CD4-positive, alpha-beta memory T cell (primary cell): ENCODE data around the gene VSTM4. TPM values are rescaled to one million over a fixed set of nuclear protein-coding genes. Genes with fewer than 3 reads are reported as not detected.

ENCODE experiments used
- CTCF ChIA-PET: fragments of 350-600 bp; sonication (Branson Sonifier 250); formaldehyde crosslinking; loops from one replicate; lab custom pipeline; 2021; ENCODE audit warnings: inconsistent platforms; ENCODE audit not compliant: partially characterized antibody; lab: Charles Lee
- POLR2A ChIA-PET: fragments of 350-600 bp; sonication (Branson Sonifier 250); formaldehyde crosslinking; loops from one replicate; lab custom pipeline; 2021; ENCODE audit not compliant: partially characterized antibody; lab: Charles Lee
- DNase-seq, 5 donors: peaks; one replicate each; pipeline versions ENCODE4 v3.0.0 to v3.0.0-alpha.2; 2020 to 2022; ENCODE audit warnings: mixed read lengths in 1 of 5
- H3K27ac ChIP-seq: one replicate; pipeline ENCODE4 v1.7.0; 2013; ENCODE audit warnings: low read depth, low read length
- H3K27me3 ChIP-seq: 2 replicates; pipeline ENCODE4 v1.7.0; 2013; ENCODE audit warnings: mild to moderate bottlenecking, low read length, moderate library complexity; ENCODE audit not compliant: insufficient read depth
- H3K36me3 ChIP-seq: 2 replicates; pipeline ENCODE4 v1.7.0; 2013; ENCODE audit warnings: mild to moderate bottlenecking, low read length, moderate library complexity; ENCODE audit not compliant: insufficient read depth
- H3K4me1 ChIP-seq: 2 replicates; pipeline ENCODE4 v1.7.0; 2013; ENCODE audit warnings: mild to moderate bottlenecking, low read length, moderate library complexity; ENCODE audit not compliant: insufficient read depth
- H3K4me3 ChIP-seq, 2 donors: one replicate each; pipeline ENCODE4 v1.7.0; 2013; ENCODE audit warnings: low read length in 2 of 2, mild to moderate bottlenecking in 1 of 2
- H3K9me3 ChIP-seq, 2 donors: one replicate each; pipeline ENCODE4 v1.7.0; 2013; ENCODE audit warnings: low read length in 2 of 2, control low read depth in 1 of 2; ENCODE audit not compliant: control insufficient read depth in 1 of 2
- H3K27ac Mint-ChIP-seq, 7 donors: one replicate each; pipeline ENCODE4 v1.8.0; 2020 to 2021; ENCODE audit warnings: mixed read lengths in 7 of 7, mild to moderate bottlenecking in 6 of 7, inconsistent platforms in 3 of 7, moderate library complexity in 3 of 7
- H3K27me3 Mint-ChIP-seq, 2 donors: one replicate each; pipeline ENCODE4 v1.8.0; 2020 to 2021; ENCODE audit warnings: mixed read lengths in 2 of 2
- H3K36me3 Mint-ChIP-seq, 2 donors: one replicate each; pipeline ENCODE4 v1.8.0; 2020 to 2021; ENCODE audit warnings: mixed read lengths in 2 of 2, inconsistent platforms in 1 of 2, mild to moderate bottlenecking in 1 of 2
- H3K4me1 Mint-ChIP-seq, 4 donors: one replicate each; pipeline ENCODE4 v1.8.0; 2020 to 2021; ENCODE audit warnings: mixed read lengths in 4 of 4, mild to moderate bottlenecking in 1 of 4
- H3K4me3 Mint-ChIP-seq, 8 donors: one replicate each; pipeline ENCODE4 v1.8.0; 2020 to 2021; ENCODE audit warnings: mixed read lengths in 8 of 8, mild to moderate bottlenecking in 7 of 8, moderate library complexity in 6 of 8, inconsistent platforms in 3 of 8
- H3K9me3 Mint-ChIP-seq, 8 donors: one replicate each; pipeline ENCODE4 v1.8.0; 2020 to 2021; ENCODE audit warnings: mixed read lengths in 8 of 8, mild to moderate bottlenecking in 5 of 8, inconsistent platforms in 3 of 8, moderate library complexity in 1 of 8
- intact Hi-C: fragments of 100-400 bp; cut with micrococcal nuclease; formaldehyde crosslinking; loops from one replicate; pipeline ENCODE4 v1.15.1; 2023
- polyA plus RNA-seq, 2 donors: library from polyadenylated mRNA; unstranded; fragments of 300-500 nt; fragmentation: Illumina TruSeq; gene quantifications; one replicate each; pipeline ENCODE4 v1.2.3, GENCODE V29; 2021
- total RNA-seq, 2 experiments: library from RNA; stranded (reverse); gene quantifications; one replicate each; pipeline ENCODE4 v1.2.3, GENCODE V29; 2021

Gene VSTM4
- total and polyA plus RNA-seq, 4 experiments from 2014 or later, result not detected

DNA sequence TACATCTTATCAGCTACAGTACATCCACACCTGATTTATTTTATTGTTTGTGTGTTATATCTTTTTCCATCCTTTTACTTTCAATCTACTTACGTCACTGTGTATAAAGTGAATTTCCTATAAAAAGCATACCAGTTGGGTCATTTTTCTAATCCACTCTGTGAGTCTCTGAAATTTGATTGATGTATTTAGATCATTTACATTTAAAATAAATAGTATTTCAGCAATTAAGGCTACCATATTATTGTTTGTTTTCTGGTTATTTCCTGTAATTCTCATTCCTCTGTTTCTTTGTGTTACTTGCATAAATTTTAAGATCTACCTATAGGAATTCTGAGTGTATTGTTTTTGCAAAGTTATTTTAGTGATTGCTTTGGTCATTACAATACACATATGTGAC, 53.7 kb downstream of the VSTM4 start:
- intact Hi-C loops, result no loop called here
- no peaks in the 10 kb centered on the region for H3K4me1 Mint-ChIP-seq
- Histone ChIP-seq H3K4me3 (no peak overlapping the region), H3K27ac (no peak overlapping the region), H3K4me1 (no peaks in the 10 kb centered on the region), H3K36me3 (no peaks in the 10 kb centered on the region), H3K9me3 (no peaks in the 10 kb centered on the region), H3K27me3 (no peaks in the 10 kb centered on the region)
- peaks cover 0 to 1% of the 10 kb centered on the region in 2 donors for H3K36me3 Mint-ChIP-seq
- no peak overlapping the region for H3K27ac Mint-ChIP-seq
- DNase-seq, result no peak
- H3K9me3 Mint-ChIP-seq, result peaks cover 9 to 48% (median 26%) of the 10 kb centered on the region in 8 donors
- POLR2A ChIA-PET, result no interaction called here
- peaks cover 6 to 13% of the 10 kb centered on the region in 2 donors for H3K27me3 Mint-ChIP-seq
- CTCF ChIA-PET, result no interaction called here
- no peak overlapping the region for H3K4me3 Mint-ChIP-seq

DNA sequence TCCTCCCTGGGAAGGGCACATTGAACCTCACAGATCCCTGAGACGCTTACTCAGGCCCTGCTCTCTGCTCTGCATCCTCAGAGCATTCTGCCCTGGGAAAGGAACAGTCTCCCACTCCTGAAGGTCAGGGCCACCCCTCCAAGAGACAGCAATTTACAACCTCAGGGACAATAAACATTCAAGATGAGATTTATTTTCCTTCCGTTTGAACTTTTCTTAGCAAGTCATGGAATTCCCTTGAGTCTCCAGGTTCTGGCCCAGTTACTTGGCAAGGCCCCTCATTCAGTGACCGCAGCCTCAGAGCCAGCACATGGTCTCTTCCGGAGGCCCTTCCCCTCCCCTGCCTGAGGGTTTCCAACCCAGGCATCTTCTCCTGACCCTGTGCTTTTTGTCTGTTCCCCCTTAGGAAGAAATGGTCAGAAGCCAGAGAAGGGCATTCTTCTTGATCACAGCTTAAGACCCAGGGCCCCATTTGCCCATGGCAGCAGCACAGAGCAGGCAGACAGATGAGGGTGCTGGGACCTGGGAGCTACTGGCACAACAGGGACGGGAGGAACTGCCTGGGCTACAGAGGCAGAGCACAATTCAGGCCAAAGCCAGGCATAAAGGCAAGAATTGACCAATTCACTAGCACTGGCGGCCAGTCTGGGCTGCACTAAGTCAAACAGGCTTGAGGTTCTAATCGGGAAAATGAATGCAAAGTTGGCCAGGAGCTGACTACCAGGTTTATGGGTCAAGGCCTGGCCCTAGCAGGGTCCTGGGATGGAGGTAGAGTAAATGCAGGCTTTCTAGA, 56.7 kb downstream of the VSTM4 start:
- Mint-ChIP-seq H3K9me3 (peaks cover 13 to 37% (median 25%) of the 10 kb centered on the region in 8 donors), H3K4me1 (no peaks in the 10 kb centered on the region), H3K27ac (no peak overlapping the region), H3K4me3 (no peak overlapping the region), H3K27me3 (peaks cover 4% of the 10 kb centered on the region in 2 donors), H3K36me3 (peaks cover 0 to 1% of the 10 kb centered on the region in 2 donors)
- POLR2A ChIA-PET, result no interaction called here
- Histone ChIP-seq H3K9me3 (no peaks in the 10 kb centered on the region), H3K4me1 (no peaks in the 10 kb centered on the region), H3K27me3 (no peaks in the 10 kb centered on the region), H3K36me3 (no peaks in the 10 kb centered on the region), H3K4me3 (no peak overlapping the region), H3K27ac (no peak overlapping the region)
- DNase-seq, result no peak
- intact Hi-C loops, result no loop called here
- CTCF ChIA-PET, result no interaction called here

DNA sequence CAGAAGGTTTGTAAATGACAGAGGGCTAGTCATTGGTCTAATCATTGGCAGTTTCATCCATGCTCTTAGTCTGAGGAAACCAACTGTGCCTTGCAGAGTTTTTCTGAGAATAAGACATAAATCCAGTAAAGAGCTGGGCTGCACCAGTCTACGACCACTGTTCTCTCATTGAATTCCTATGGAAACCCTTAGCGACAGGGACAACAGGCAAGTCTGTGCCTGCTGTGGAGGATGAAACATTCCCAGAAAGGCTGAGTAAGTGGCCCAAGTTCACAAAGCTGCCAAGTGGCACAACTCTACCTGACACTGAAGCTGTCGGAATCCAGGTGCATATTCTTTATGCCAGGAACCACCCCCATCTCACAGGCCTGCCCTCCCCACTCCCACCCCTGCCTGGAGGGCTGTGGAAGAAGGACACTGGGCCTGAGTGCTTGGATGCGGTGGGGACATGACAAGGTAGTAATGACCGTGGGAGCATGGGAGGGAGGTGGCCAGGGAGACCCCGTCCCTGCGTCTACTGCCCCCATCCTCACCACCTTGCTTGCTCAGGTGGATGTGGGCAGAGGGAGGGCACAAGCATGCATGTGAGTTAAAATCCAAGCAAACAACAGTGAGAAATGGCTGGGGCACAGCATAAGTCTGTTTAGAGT, 58.0 kb downstream of the VSTM4 start:
- H3K9me3 Mint-ChIP-seq, result peaks cover 4 to 26% (median 17%) of the 10 kb centered on the region in 8 donors
- ChIA-PET POLR2A (no interaction called here), CTCF (no interaction called here)
- H3K27ac Mint-ChIP-seq, result no peak overlapping the region
- Histone ChIP-seq H3K4me3 (no peak overlapping the region), H3K27ac (no peak overlapping the region), H3K36me3 (no peaks in the 10 kb centered on the region), H3K9me3 (no peaks in the 10 kb centered on the region), H3K4me1 (no peaks in the 10 kb centered on the region), H3K27me3 (no peaks in the 10 kb centered on the region)
- H3K4me3 Mint-ChIP-seq, result no peak overlapping the region
- H3K27me3 Mint-ChIP-seq, result peaks cover 3 to 6% of the 10 kb centered on the region in 2 donors
- no peaks in the 10 kb centered on the region for H3K4me1 Mint-ChIP-seq
- peaks cover 0 to 1% of the 10 kb centered on the region in 2 donors for H3K36me3 Mint-ChIP-seq
- DNase-seq, result no peak
- intact Hi-C loops, result no loop called here

DNA sequence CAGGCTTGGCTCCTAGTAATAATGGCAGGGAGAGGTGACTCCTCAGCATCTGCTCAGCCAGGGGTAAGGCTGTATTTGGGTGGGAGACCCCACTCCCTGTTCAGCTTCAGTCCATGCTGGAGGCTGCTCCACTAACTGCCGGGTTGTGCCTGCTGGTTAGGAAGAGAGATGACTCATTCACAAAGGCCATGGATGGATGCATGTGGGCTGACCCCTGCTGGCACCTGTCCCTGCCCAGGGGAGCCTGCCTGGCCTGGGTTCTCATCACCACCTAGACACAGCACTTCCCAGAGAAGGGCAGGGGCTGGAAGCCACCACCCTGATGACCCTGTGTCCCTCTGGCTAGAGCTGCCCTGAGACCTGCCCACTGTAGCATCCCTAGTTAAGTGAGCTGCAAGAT, 59.0 kb downstream of the VSTM4 start:
- H3K9me3 ChIP-seq, result no peaks in the 10 kb centered on the region
- no peak overlapping the region for H3K27ac ChIP-seq
- CTCF ChIA-PET, result no interaction called here
- no peaks in the 10 kb centered on the region for H3K36me3 ChIP-seq
- Mint-ChIP-seq H3K4me1 (no peaks in the 10 kb centered on the region), H3K27ac (no peak overlapping the region), H3K36me3 (no peaks in the 10 kb centered on the region), H3K9me3 (peaks cover 4 to 16% (median 9%) of the 10 kb centered on the region in 8 donors), H3K4me3 (no peak overlapping the region), H3K27me3 (peaks cover 3 to 4% of the 10 kb centered on the region in 2 donors)
- DNase-seq, result no peak
- no peak overlapping the region for H3K4me3 ChIP-seq
- H3K27me3 ChIP-seq, result no peaks in the 10 kb centered on the region
- POLR2A ChIA-PET, result no interaction called here
- no peaks in the 10 kb centered on the region for H3K4me1 ChIP-seq
- intact Hi-C loops, result no loop called here

DNA sequence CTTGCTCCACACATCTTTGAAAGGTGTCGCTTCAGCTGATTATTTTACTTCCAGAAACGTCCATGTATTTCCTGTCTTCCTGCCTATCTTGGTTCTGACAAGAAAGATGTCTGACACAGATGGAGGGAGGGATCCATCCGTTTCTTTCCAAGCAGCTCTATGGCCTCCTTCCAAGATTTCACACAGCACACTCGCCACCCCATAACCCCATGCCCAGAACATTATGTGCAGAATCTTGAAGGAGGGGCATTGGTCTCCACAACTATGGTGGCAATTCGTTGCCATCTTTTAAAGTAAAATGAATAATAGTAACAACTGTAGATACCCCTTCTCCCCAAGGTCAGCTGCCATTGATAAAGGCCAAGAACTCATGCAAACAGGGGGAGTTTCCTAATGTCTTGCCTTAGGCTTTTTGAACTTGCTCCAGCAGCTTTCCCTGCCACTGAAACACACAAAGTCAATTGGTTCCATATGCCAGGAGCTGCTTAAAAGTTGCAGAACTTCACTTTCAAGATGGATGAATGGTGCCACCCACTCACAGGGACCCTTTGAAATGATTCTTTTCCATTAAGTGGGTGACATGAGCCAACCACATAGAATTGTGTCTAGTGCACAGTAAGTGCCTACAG, 60.0 kb downstream of the VSTM4 start:
- Mint-ChIP-seq H3K4me1 (no peaks in the 10 kb centered on the region), H3K27ac (no peak overlapping the region), H3K4me3 (no peak overlapping the region), H3K36me3 (no peaks in the 10 kb centered on the region), H3K9me3 (peaks cover 2 to 8% (median 5%) of the 10 kb centered on the region in 8 donors), H3K27me3 (peaks cover 3 to 4% of the 10 kb centered on the region in 2 donors)
- H3K4me1 ChIP-seq, result no peaks in the 10 kb centered on the region
- DNase-seq, result no peak
- H3K27ac ChIP-seq, result no peak overlapping the region
- H3K4me3 ChIP-seq, result no peak overlapping the region
- ChIA-PET CTCF (interaction anchor here (1.3 kb wide), 1 partner anchor 10 kb away, joined by 3 read pairs; no protein-coding TSS in a partner anchor), POLR2A (no interaction called here)
- H3K27me3 ChIP-seq, result no peaks in the 10 kb centered on the region
- no peaks in the 10 kb centered on the region for H3K36me3 ChIP-seq
- no peaks in the 10 kb centered on the region for H3K9me3 ChIP-seq
- intact Hi-C loops, result no loop called here

DNA sequence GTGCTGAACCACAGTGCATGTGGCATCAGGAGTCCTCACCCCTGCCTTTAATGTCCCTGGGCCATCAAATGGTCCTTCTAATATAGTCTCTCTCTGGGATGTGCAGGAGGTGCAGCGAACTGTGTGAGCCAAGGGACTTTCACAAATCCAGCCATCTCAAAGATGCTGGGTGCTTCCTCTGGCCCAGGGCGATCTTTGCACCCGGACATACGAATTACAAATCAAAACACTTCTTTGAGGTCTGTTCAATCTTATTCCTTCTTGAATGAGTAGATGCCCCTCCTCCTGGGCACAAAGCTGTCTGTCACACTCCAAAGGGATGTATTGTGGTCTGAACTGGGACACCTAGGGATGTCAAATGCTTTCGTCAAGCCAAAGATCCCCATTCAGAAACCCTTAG, 60.6 kb downstream of the VSTM4 start:
- H3K36me3 Mint-ChIP-seq, result no peaks in the 10 kb centered on the region
- CTCF ChIA-PET, result interaction anchor here (1.3 kb wide), 1 partner anchor 10 kb away, joined by 3 read pairs; no protein-coding TSS in a partner anchor
- H3K4me3 Mint-ChIP-seq, result no peak overlapping the region
- H3K36me3 ChIP-seq, result no peaks in the 10 kb centered on the region
- no peak overlapping the region for H3K27ac Mint-ChIP-seq
- H3K27me3 Mint-ChIP-seq, result peaks cover 3% of the 10 kb centered on the region in 2 donors
- peaks cover 0 to 5% (median 1%) of the 10 kb centered on the region in 8 donors for H3K9me3 Mint-ChIP-seq
- intact Hi-C loops, result no loop called here
- no peaks in the 10 kb centered on the region for H3K27me3 ChIP-seq
- no peaks in the 10 kb centered on the region for H3K9me3 ChIP-seq
- no peaks in the 10 kb centered on the region for H3K4me1 ChIP-seq
- H3K4me1 Mint-ChIP-seq, result no peaks in the 10 kb centered on the region
- POLR2A ChIA-PET, result no interaction called here
- no peak overlapping the region for H3K27ac ChIP-seq
- H3K4me3 ChIP-seq, result no peak overlapping the region
- no peak for DNase-seq

DNA sequence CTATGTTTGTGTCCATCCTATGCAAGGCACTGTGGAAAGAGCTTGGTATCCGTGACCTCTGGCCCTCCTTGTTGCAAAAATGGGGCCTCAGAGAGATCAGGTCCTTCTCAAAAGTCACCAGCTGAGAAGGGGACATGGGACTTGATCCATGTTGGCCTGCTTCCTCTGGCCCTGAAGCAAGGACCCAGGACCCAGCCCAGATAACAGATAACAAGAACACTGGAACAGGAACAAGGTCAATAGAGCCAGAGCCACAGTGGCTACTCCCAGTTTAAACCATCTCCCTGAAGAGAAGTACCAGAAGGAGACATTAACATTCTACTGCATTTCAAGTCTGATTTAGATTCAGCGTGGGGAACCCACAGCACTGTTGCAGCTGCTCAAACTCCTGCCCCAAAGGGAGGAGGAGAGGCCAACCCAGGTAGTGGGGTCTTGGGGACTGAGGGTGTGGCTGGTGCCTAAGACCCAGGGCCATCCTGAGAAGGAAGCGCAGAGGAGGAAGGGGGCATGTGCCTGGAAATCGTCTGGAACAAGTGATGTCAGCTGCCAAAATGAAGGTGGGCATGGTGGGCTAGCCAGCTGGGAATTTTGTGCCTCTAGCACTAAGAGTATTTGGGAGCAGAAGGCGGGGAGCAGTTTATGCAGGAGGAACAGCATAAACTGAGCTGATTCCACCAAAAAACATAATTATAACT, 61.2 kb downstream of the VSTM4 start:
- CTCF ChIA-PET, result no interaction called here
- intact Hi-C loops, result no loop called here
- Mint-ChIP-seq H3K4me1 (no peaks in the 10 kb centered on the region), H3K27me3 (peaks cover 2 to 3% of the 10 kb centered on the region in 2 donors), H3K4me3 (no peak overlapping the region), H3K9me3 (peaks cover 0 to 4% (median 0%) of the 10 kb centered on the region in 8 donors), H3K36me3 (no peaks in the 10 kb centered on the region), H3K27ac (no peak overlapping the region)
- no peak overlapping the region for H3K4me3 ChIP-seq
- no peaks in the 10 kb centered on the region for H3K4me1 ChIP-seq
- no peaks in the 10 kb centered on the region for H3K27me3 ChIP-seq
- H3K36me3 ChIP-seq, result no peaks in the 10 kb centered on the region
- POLR2A ChIA-PET, result no interaction called here
- no peaks in the 10 kb centered on the region for H3K9me3 ChIP-seq
- no peak overlapping the region for H3K27ac ChIP-seq
- no peak for DNase-seq
